ENCODE measurements around the gene MACROD2. TPM values are rescaled to one million over a fixed set of nuclear protein-coding genes. Genes with fewer than 3 reads are reported as not detected.

The MACROD2 gene
- total RNA-seq, 1 donor from 2014 or later, result 0.23 TPM

DNA sequence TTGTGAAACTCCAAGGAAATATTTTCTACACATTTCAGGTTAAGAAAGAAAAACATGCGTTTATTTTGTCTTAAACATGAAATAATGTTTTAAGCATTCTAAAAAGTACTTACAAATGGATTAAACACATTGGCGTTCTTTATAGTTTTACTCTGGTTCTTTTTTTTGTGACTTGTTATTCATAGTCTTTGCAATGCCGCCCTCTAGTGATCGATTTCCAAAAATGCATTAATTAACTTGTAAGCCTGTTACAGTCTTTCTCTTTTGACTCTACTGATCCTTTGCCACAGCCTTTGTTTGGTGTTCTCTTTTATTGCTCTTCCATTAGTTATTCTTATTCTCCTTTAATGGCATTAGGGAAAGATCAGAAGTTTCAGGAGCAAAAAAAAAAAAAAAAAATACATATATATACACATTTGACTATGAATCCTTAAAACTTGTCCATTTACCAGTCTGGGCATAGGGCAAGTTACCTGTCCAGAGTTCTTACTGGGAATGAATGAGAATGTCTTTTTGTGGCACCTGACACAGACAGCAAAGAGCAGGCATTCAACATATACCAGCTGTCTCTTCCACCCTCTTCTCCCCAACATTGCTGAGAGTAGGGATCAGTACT lies 59.9 kb downstream of the MACROD2 start:
- DNase-seq (ENCODE audit: low read depth), result no peak
- H3K4me3 ChIP-seq (ENCODE audit: low read depth, low read length), result no peak overlapping the region
- TF ChIP-seq, protein P1, sequence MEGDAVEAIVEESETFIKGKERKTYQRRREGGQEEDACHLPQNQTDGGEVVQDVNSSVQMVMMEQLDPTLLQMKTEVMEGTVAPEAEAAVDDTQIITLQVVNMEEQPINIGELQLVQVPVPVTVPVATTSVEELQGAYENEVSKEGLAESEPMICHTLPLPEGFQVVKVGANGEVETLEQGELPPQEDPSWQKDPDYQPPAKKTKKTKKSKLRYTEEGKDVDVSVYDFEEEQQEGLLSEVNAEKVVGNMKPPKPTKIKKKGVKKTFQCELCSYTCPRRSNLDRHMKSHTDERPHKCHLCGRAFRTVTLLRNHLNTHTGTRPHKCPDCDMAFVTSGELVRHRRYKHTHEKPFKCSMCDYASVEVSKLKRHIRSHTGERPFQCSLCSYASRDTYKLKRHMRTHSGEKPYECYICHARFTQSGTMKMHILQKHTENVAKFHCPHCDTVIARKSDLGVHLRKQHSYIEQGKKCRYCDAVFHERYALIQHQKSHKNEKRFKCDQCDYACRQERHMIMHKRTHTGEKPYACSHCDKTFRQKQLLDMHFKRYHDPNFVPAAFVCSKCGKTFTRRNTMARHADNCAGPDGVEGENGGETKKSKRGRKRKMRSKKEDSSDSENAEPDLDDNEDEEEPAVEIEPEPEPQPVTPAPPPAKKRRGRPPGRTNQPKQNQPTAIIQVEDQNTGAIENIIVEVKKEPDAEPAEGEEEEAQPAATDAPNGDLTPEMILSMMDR (conservative IDR thresholded peaks at IDR 0.05; ENCODE audit: low read depth, low read length), result peak; percentile 67

DNA sequence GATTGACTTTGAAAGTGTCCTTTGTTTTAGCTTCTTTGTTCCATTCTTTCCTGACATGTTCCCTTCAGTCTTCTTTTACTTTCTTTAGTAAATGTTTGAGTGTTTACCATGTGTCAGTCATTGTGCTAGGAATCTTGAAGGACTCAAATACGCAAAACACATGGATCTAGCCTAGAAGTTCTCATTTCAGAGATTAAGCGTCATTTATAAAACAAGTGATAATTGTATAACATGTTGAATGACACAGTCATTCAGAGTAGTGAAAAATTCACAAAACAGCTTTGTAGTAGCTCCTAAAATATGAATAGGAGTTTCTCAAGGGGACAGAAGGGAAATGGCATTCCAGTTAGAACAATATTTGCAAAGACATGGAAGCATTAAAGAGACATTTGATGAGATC lies 66.9 kb downstream of the MACROD2 start:
- DNase-seq (ENCODE audit: low read depth), result no peak
- TF ChIP-seq, protein P1 (conservative IDR thresholded peaks at IDR 0.05; ENCODE audit: low read depth, low read length), result no peak
- H3K4me3 ChIP-seq (ENCODE audit: low read depth, low read length), result no peak overlapping the region

DNA sequence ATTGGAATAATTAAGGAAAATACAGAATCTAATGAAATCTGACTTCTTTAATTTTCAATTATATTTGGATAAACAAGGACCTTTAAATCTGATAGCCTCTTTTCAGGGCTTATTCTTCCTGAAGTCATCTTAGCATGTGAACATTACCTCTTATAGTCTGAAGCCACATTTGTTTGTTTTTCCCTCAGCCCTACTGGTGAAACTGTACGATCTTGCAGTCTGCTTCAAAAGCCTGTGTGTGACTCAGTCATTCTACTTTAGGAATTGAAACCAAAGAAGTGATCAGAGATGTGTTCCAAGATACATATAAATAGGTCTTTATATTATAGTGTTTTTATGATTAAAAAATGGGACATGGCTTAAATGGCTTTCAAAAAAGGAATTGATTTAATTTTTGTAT lies 67.5 kb downstream of the MACROD2 start:
- H3K4me3 ChIP-seq (ENCODE audit: low read depth, low read length), result no peak overlapping the region
- TF ChIP-seq, protein P1 (conservative IDR thresholded peaks at IDR 0.05; ENCODE audit: low read depth, low read length), result no peak
- DNase-seq (ENCODE audit: low read depth), result no peak

DNA sequence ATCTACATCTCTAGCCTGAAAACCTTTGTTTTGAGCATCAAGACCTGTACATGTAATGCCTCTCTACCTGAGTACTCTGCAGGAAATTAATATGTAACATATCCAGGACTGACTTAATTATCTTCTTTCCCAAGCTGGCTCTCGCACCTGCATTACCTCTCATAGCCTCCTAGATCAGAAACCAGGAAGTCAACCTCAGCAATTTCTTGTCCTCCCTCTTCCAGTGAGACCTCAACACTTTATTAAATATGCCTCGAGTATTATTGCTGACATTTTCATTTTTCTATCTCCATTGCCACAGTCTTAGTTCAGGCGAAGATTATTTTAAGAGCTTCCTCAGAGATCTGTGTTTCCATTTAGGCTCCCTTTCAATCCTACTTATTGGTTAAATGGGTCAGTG lies 69.0 kb downstream of the MACROD2 start:
- DNase-seq (ENCODE audit: low read depth), result no peak
- TF ChIP-seq, protein P1 (conservative IDR thresholded peaks at IDR 0.05; ENCODE audit: low read depth, low read length), result no peak
- H3K4me3 ChIP-seq (ENCODE audit: low read depth, low read length), result no peak overlapping the region

DNA sequence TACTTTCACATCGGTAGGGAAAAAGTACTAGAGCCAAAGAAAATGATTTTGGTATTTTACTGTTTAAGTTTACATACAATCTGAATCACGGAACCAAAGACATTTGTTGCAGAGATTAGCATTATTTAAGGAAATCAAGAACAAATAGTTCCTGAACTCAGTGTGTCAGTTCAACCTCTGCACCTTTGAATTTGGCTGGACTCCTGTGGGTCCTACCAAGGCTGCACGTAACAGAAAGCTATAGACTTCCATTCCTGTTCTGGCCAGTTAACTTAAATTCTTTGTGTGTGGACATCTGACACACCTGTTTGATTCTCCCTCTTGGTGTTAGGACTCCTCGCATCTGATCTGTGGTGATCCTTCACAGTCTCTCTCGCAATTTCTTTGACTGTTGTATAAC lies 69.6 kb downstream of the MACROD2 start:
- DNase-seq (ENCODE audit: low read depth), result no peak
- TF ChIP-seq, protein P1 (conservative IDR thresholded peaks at IDR 0.05; ENCODE audit: low read depth, low read length), result no peak
- H3K4me3 ChIP-seq (ENCODE audit: low read depth, low read length), result no peak overlapping the region

DNA sequence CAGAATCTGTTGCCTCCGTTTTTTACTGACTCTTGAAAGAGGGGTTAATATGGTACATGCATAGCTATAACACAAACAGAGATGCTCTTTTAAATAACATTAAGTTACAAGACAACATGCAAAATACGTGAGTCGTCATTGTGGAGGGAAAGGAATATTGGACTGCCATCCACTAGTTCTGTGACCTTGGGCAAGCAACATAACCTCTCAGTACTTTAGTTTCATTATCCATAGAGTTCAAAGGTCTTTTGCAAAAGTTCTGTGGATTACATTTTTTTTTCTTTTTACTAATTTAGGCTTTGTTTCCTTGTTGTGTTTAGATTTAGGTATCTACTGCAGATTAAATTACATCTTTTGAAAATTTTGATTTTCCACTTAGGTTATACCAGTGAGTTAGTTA lies 70.5 kb downstream of the MACROD2 start:
- no peak for DNase-seq (ENCODE audit: low read depth)

DNA sequence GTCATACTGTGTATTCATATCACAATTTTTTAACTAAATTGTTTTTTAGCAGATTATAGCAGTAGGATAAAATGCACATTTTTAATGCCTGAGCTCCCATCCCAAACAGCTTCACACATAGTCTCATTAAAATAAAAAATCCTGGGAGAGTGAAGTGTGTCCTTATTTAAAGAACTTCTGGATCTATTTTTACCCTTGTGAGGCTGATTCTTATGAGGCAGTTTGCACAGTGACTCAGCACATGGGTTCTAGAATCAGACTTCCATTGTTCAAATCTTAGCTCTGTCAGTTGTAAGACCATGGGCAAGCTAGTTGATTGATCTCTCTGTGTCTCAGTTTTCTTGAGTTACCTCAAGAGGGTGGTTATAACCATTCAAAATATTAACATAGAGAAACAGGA lies 72.3 kb downstream of the MACROD2 start:
- TF ChIP-seq, protein P1 (conservative IDR thresholded peaks at IDR 0.05; ENCODE audit: low read depth, low read length), result no peak
- H3K4me3 ChIP-seq (ENCODE audit: low read depth, low read length), result no peak overlapping the region
- no peak for DNase-seq (ENCODE audit: low read depth)

More for the DNA sequence above, 70.5 kb downstream of the MACROD2 start:
- H3K4me3 ChIP-seq (ENCODE audit: low read depth, low read length), result no peak overlapping the region
- TF ChIP-seq, protein P1 (conservative IDR thresholded peaks at IDR 0.05; ENCODE audit: low read depth, low read length), result no peak

Measured in epithelial cell of proximal tubule (primary cell).